GM21360 (cell line): ENCODE results near the gene TMEM147.

Experiments used
- ATAC-seq: cut with Tn5 transposase; IDR thresholded peaks from one replicate; pipeline ENCODE4 v1.9.1; 2021; ENCODE audit warnings: mild to moderate bottlenecking, moderate library complexity; ENCODE audit not compliant: unreplicated experiment

Gene TMEM147

DNA sequence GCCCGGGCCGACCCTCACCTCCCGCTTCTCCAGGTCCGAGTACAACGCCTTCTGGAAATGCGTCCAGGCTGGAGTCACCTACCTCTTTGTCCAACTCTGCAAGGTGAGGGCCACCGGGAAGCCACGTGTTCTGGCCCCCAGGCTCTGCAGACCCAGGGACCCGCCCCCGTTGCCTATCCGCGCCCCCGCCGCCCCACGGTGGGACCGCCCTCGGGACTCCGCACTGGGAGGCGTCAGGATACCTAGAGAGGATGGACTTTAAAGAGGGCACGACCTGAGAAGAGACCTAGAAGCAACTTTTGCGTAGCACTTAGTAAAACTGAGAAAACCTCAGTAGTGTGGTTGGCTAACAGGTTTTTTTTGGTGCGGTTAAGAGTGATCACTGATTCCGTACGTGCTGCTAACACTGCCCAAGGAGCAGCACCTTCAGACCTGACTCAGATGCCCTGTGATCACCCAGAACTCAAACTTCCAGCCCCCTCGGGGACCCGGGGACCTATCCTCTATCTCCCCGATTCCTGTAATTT lies 492 bp downstream of the TMEM147 start:
- peak; percentile 24 for ATAC-seq

DNA sequence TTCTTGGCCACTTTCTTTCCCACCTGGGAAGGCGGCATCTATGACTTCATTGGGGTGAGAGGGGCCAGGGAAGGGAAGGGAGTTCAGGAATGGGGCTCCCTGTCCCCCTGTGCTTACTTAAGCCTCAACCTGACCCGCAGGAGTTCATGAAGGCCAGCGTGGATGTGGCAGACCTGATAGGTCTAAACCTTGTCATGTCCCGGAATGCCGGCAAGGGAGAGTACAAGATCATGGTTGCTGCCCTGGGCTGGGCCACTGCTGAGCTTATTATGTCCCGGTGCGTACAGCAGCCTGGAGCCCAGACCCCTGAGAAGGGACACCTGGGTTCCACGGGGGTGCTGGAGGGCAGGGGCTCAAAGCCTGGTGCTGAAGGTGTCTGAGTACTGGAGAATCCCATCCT lies 1.1 kb downstream of the TMEM147 start:
- ATAC-seq = no peak

DNA sequence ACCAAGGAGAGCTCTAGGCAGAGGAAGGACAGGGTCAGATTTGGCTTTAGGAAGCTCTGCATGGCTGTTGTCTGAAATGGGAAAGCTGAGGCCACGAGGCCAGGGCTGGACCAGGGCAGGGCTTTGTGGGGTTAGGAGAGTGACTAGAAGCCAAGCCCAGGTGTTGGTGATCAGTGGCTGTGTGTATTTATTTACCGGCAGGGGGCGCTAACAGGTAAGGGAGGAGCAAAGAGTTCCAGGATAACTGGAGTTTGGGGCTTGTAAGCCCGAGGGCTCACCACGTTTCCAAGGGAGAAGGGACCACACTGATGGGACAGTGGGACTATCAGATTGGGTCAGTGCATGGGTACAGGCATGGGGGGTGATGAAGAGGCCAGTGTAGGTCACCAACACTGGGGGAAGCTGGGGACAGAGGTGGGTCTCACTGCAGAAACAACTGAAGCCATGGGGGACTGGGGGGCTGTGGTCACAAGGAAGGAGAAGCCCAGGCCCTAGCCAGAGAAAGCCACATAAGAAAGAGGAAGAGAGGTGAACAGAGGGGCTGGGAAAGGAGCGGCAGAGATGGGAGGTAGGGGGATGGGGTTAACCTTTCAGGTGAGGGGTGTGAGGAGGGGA lies 3.9 kb downstream of the TMEM147 start:
- no peak for ATAC-seq

DNA sequence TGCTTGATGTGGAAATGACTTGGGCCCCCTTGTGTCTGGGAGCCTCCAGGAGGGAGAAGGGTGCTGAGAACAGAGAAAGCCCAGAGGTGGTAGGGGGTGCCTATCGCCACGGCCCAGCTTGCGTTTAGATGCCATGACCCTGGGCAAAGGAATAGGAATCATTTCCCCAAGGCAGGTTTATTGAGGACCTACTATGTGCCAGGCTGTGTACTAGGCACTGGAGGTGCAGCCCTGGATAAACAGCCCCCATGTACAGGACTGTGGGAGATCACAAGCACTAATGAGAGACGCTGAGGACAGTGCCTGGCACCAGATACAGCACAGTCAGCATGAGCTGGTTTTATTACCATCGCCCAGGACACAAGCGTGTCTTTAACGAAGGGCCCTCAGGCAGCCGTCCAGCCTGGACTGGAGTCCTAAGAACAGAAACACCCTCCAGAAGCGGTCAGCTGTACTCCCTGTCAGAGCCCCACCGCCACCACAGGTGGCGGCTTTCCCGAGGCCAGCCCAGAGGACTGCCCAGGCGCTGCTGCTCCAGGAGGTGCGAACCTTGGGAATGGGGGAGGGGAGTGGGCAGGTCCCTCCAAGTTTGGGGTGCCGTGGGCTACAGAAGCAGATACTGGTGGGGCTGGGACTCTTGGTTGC lies 4.6 kb downstream of the TMEM147 start:
- no peak for ATAC-seq

DNA sequence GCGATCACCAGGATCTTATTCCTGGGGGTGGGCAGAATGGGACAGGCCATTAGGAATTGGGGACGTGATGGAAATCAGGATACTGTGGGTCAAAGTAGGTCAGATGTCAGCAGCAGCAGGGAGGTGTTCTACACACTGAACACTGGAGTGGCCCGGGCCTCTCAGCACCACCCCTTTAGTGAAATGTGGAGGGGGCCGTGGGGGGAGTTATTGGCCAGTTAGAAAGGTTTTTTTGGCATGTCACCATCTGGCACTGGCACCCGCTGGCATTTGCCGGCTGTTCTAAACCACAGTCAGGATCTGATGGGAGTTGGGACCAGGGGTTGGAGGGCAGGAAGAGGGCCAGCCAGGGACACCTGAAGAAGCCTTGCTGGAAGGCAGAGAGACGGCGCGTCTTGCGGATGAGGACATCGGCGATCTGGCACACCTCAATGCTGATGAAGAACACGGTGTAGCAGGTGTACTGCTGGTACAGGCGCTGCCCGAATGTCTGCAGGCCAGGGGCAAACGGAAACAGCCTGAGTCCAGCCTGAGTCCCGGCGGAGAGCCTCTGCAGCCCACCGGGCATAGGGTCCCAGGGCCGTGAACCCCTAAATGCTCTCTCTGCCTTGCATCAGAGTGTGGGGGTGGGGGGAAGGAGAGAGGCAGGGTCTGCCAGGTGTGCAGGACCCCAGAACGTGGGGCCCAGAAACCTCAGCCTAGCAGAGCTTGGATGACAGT lies 5.8 kb downstream of the TMEM147 start:
- no peak for ATAC-seq

DNA sequence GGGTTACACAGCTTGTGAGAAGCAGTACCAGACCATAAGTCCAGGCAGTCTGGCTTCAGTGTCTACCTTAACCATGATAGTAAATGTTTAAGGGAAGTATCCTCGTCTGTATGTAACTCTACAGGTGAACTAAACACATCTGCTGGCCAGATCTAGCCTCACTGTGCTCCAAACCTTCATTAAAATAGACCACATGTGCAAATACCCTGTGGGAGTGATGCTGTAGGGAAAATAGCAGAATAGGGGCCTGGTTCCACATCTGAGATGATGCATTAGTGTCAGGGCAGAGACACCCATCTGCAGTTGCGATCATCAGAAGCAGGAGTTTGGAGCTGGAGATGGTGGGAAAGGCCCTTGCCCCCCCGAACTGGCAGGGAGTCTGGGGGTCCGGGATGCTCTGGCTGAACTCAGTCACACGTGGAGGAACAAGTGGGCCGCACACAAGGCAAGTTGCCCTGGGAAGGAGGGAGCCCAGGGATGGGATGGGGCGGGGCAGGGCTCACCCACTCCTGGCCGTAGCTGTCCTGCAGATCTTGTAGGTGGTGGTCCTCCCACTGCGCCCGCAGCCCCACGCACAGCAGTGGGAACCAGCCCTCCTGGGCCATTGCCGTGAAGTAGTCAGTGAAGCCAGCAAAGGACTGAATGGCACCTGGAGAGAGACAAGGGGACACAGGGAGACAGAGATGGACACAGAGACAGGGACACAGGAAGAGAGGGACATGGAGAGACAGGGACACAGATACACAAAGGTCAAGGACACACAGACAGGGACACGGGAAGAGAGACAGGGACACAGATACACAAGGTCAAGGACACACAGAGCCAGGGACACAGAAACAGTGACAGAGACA lies 7.3 kb downstream of the TMEM147 start:
- no peak for ATAC-seq

DNA sequence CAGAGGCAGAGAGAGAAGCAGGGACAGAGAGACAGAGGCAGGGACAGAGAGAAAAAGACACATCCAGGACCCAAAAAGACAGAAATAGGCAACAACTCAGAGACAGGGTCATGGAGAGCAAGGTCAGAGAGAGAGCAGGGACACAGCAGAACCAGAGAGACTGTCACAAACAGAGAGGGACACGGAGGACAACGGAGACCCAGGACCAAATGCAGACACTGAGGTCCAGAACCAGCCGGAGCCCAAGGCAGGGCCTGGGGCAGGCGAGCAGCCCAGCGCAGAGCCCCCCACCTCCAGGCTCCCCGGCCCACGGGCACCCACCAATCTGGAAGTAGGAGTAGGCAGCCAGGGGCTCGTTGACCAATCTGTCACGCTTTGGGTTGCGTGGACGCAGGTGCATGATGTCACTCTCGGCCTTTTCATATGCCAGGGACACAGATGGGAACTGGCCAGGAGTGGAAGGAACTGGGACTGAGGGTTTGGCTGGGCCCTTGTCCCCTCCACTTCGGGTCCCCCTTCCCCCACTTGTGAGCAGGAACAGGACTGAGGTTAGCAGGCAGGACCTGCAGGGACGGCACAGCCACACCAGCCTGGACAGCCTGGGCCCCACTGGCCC lies 8.1 kb downstream of the TMEM147 start:
- no peak for ATAC-seq

DNA sequence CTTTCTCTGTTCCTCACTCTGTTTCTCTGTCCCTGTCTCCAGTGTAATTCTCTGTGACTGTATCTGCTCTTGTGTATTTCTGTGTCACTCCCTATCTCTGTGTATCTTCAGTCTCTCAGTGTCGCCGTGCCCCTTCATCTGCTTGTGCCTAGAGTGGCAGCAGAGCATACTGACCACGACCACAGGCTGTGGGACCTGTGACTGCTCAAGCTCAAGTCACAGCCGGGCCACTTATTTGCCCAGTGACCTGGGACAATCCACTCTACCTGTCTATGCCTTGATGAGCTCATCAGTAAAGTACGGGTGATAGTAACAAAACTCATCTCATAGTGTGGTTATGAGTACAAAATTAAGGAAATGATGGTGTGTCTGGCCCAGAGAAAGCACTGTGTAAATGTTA lies 8.7 kb downstream of the TMEM147 start:
- ATAC-seq = no peak

DNA sequence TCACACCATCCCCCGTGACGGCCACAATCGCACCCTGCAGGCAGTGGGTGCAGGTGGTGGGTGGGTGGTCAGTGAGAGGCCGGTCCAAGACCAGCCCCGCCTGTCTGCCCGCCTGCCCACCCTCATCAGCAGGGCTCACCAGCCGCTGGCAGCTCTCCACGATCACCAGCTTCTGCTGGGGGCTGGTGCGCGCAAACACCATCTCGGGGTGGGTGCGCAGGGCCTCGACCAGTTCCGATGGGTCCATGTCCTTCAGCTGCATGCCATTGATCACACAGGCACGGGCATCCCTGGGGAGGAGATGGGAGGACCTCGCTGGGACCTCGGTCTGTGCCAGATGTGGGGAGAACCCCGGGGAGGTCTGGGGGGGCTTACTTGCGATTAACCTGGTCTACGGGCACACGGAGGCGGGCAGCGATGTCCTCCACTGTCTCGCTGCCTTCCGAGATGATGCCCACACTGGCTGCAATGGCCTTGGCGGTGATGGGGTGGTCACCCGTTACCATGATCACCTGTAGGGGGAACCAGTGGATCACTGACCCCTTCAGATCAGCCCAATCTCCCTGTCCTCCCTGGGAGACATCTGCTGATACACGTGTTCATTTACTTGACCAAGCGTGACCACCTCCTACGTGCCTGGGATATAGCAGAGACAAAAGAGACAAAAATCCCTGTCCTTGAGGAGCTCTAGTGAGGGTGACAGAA lies 10.0 kb downstream of the TMEM147 start:
- no peak for ATAC-seq

DNA sequence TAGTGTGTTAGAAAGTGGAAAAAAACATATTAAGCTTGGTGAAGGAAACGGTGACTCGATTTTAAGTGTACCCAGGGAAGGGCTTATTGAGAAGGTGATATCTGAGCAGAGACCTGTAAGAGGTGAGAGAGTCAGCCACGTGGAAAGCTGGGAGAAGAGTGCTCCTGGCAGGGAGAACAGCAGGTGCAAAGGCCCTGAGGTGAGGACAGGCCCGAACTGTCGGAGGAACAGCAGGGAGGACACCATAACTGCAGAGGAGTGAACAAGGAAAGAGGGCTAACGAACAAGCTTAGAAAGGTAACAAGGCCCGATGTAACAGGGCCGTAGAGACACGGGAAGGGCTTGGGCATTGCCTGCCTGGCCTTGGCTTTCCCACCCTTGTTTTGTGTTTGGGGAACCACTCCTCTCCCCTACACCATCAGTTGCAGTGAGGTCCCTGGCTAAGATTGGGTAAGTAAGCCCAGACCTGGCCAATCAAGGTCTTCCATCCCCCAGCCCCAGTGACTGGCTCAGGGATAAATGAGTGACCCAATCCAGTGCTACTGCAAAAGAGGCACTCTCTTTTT lies 10.7 kb downstream of the TMEM147 start:
- ATAC-seq = no peak

DNA sequence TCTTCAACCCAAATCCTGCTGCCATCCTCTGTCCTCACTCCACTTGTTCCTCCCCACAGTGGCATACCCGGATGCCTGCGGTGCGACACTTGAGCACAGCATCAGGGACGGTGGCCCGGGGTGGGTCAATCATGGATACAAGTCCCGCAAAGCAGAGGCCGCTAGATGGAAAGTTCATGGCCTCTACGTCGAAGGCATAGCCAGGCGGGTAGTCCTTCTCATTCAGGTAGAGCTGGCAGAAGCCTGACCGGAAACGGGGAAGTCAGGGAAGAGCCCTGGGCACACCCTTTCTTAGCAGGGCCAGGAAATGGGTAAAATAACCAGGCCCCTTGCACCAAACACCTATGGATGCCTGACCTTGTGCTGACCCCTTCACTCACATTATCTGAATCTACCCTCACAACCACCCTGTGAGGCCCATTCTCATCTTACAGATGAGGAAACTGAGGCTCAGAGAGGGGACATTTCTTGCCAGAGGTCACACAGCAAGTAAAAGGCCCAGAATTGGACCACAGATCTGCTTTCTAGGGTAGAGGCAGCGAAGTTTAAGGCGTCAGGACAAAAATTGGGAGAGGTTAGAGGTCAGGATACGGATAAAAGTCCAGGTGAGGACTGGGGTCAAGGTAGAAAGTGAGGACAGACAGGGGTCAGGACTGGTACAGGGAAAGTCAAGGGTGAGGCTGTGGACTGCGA lies 11.6 kb downstream of the TMEM147 start:
- no peak for ATAC-seq

DNA sequence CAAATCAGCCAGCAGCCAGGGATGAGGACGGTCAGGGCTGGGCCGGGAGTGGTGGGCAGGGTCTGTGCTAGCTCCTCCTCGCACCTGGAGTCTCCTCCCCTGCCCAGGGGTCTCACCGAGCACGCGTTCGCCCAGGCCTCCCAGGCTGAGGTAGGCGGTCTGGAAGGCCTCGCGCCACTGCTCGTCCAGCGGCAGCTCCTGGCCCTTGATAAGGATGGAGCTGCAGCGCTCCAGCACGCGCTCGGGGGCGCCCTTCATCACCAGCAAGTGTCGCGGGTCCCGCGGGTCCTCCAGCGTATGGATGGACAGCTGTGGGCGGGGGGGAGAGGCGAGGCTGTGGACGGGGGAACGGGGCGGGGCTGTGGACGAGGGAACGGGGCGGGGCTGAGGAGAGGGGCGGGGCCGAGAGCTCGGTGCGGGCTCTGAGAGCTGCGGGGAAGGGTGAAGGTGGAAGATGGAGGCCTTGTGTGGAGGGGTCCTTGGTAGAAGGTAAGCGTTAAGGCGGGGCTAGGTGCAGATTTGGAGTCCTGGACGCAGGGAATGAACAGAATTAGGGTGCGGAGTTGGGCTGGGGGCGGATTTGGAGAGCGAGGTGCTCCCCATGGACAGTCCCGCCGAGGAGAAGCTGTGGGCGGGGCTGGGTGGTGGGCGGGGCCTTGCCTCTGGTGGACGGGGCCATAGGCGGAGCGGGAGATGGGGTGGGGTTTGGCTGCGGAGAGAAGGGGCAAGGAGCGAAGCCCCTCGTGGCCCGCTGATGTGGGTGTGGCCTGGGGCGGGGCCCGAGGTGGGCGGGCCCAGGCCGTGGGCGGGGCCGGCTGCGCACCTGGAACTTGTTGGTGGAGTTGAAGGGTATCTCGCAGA lies 12.3 kb downstream of the TMEM147 start:
- no peak for ATAC-seq

DNA sequence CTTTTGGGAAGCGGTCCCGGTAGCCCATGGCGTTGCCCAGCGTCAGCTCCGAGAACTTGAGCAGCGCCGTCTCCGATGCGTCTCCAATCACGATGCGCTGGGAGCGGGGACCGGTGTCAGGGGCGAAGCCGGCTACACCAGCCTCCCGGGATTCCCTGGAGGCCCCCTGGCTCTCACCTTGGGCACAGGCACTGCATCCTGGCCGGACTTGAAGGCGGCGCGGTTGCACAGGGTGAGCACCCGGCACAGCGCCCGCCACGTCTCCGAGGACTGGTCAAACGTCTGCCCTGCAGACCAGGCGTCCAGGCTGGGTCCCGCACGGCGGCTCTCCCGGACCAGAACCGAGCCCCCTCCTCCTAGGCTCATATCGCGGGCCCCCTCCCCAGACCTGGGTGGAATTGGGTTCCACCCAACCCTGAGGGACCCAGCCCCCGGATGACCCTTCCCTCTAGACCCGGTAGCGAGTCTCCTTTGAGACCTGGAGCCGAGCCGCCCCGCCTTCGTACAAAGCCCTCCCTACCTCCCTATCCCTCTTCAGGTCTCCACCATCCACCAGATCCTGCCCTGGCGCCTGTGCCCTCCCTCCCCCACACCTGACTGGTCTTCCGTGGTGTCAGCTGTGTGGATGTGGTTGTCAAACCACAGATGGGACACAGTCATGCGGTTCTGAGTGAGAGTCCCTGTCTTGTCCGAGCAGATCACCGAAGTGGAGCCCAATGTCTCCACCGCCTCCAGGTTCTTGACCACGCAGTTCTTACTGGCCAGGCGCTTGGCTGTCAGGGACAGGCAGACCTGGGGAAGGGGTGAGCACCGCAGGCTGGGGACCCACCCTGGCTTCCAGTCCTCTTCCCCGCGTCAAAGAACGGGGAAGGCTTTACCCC lies 13.2 kb downstream of the TMEM147 start:
- ATAC-seq = no peak

DNA sequence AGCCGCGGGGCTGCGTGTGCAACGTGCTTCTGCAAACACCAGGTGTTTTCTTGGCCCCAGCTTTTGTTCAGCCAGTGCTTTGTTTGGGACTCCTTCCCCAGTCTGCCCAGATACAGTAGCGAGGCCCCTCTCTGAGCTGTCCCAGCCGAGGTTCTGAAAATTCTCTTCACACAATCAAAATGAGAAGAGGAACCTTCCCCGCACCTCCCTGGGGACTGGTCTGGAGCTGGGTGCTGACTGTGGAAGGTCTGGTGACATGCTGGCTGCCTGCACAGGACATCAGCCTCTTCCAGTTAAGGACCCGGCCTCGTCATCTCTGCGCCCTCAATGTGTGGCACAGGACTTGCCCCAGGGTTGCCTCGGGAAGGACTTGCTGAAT lies 13.8 kb downstream of the TMEM147 start:
- peak; percentile 53 for ATAC-seq

DNA sequence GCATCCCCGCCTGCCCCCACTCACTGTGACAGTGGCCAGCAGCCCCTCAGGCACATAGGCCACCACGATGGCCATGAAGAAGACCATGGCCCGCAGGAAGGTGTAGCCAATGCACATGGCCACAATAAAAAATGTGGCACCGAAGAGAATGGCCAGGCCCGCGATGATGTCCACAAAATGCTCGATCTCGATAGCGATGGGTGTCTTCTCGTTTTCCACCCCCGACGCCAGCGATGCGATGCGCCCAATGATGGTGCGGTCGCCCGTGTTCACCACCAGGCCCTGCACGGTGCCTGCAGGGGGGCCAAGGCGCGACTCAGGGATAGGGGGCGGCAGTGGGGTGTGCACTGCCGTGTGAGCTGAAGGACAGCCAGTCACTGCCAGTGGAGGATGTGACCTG lies 14.4 kb downstream of the TMEM147 start:
- ATAC-seq = no peak

DNA sequence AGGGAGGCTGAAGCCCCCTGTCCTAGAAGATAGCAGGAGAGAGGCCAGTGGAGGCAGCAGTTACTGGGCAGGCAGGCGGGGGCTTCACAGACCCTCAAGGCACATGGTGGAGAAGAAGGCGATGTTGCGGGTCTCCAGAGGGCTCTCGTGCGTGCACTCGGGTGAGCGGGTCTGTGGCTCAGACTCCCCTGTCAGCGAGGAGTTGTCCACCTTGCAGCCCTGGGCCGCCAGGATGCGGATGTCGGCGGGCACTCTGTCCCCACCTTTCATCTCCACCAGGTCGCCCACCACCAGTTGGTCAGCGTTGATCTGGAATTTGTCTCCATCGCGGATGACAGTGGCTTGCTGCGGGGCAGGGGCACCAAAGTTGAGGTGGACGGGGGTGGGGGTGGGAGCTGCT lies 14.8 kb downstream of the TMEM147 start:
- no peak for ATAC-seq

DNA sequence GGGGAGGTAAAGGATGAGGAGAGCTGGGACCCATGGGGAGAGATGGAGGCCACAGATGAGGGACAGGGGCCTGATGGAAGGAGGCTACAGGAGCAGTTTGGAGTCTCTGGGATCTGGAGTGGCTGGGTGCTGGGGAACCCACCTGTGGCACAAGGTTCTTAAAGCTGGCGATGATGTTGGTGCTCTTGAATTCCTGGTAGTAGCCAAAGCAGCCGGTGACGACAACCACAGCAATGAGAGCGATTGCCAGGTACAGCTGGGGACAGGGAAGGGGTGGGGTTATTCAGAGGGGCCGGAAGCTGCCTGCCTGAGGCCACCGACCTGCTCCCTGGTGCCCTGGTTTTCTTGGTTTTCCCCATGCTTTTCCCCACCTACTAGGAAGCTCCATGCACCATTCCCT lies 15.3 kb downstream of the TMEM147 start:
- no peak for ATAC-seq
